ENCODE measurements around the gene ABLIM2. TPM values are rescaled to one million over a fixed set of nuclear protein-coding genes. Genes with fewer than 3 reads are reported as not detected.

Gene ABLIM2
- total and polyA plus RNA-seq, 2 of the 4 experiments (the other 2 are of a cell fraction) = under 0.01 to 0.10 TPM

DNA sequence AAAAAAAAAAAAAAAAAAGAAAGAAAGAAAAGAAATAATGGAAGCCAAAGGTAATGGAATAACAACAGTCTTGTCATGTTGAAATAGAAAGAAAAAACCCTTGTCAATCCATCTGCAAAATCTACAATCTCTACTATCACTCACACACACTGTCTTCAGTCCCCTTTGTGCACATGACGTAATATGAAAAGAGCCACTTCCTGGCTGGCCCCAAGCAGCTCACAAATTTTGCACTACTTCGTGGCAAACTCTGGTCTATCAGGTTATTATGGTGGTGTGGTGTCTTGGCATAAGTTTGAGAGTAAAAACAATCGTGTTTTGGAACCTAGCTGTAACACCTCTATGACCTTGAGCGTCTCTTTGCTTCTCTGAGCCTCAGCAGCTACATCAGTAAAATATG is 210.7 kb downstream of the ABLIM2 start:
- Histone ChIP-seq H3K4me1 (ENCODE audit: control insufficient read depth, insufficient read depth, low read length) (peaks cover 2% of the 10 kb centered on the region; the same call in 1 of the 2 replicates), H3K4me3 (ENCODE audit: insufficient read depth, low read depth, low read length) (no peak overlapping the region), H4K20me1 (ENCODE audit: insufficient read depth, low read length) (no peaks in the 10 kb centered on the region), H4K8ac (ENCODE audit: low read depth in 2 of 2, low read length in 2 of 2) (no peak overlapping the region), H3K9me3 (ENCODE audit: control insufficient read depth, insufficient read depth, low read length) (0 out of 2 replicates have a peak, but pooled peaks cover 2% of the 10 kb centered on the region), H2AK5ac (ENCODE audit: low read depth, low read length) (no peak overlapping the region), H3K9ac (ENCODE audit: low read depth, low read length) (no peak overlapping the region), H3K18ac (ENCODE audit: low read depth, low read length) (no peak overlapping the region), H3K4me2 (ENCODE audit: low read depth, low read length) (no peak overlapping the region), H2BK15ac (ENCODE audit: low read depth, low read length) (no peak overlapping the region), H3K27ac (ENCODE audit: insufficient read depth, low read length) (no peak overlapping the region), H3K79me1 (ENCODE audit: low read depth in 1 of 2, low read length in 2 of 2) (no peaks in the 10 kb centered on the region), H4K91ac (ENCODE audit: insufficient read depth, low read depth, low read length) (no peak overlapping the region), H3K27me3 (ENCODE audit: control insufficient read depth, insufficient read depth, low read length) (no peaks in the 10 kb centered on the region), H3K56ac (ENCODE audit: extremely low read depth, insufficient read depth, low read length) (no peak overlapping the region), H3K14ac (replicated peaks; ENCODE audit: low read depth, low read length) (no peak overlapping the region), H2AK9ac (replicated peaks; ENCODE audit: low read depth, low read length, poor library complexity) (no peak overlapping the region), H3K9me1 (ENCODE audit: insufficient read depth, low read length) (no peaks in the 10 kb centered on the region; the same call in 1 of the 2 replicates), H2BK120ac (ENCODE audit: low read depth, low read length) (no peak overlapping the region), H2BK20ac (ENCODE audit: low read depth, low read length) (no peak overlapping the region), H3K23ac (ENCODE audit: low read depth, low read length) (no peak overlapping the region), H2AFZ (replicated peaks; ENCODE audit: low read length, poor library complexity) (no peak overlapping the region), H2BK5ac (ENCODE audit: low read depth, low read length, poor library complexity, severe bottlenecking) (no peak overlapping the region), H3K4ac (ENCODE audit: low read depth, low read length) (no peak overlapping the region), H4K5ac (ENCODE audit: low read depth, low read length) (no peak overlapping the region), H3K36me3 (ENCODE audit: control insufficient read depth, insufficient read depth, low read length) (no peaks in the 10 kb centered on the region)
- DNase-seq (no peak), ATAC-seq (ENCODE audit: low read depth) (no peak)
- no CpG with 5 or more reads among the region's 4 CpGs for WGBS, 2 experiments (ENCODE audit: extremely low coverage in 2 of 2, insufficient read length in 1 of 2)
- in situ Hi-C loops (cut with MboI; ENCODE audit: low sequenced_read_pairs) = no loop called here
- dilution Hi-C loops (cut with HindIII; ENCODE audit: low sequenced_read_pairs, unreplicated experiment) = no loop called here
- BruUV-seq (replicated peaks) = no TSS peak
- TF ChIP-seq SMC3 (IDR thresholded peaks at IDR 0.05; ENCODE audit: low read depth, low read length) (no peak), BHLHE40 (IDR thresholded peaks at IDR 0.05; ENCODE audit: low read depth, low read length) (no peak), RCOR1 (IDR thresholded peaks at IDR 0.05; ENCODE audit: insufficient replicate concordance, low read length) (no peak), CEBPB (IDR thresholded peaks at IDR 0.05; ENCODE audit: low read depth, low read length) (no peak), NFE2L2 (IDR thresholded peaks at IDR 0.05; ENCODE audit: low read depth, low read length) (no peak), MXI1 (IDR thresholded peaks at IDR 0.05; ENCODE audit: borderline replicate concordance, low read depth, low read length) (no peak), USF2 (IDR thresholded peaks at IDR 0.05; ENCODE audit: low read depth, low read length) (no peak)
- ChIA-PET POLR2A (ENCODE audit: unreplicated experiment) (no interaction called here), CTCF (interaction anchor here (0.7 kb wide), 1 partner anchor 9 kb away, joined by 3 read pairs; no protein-coding TSS in a partner anchor)
- intact Hi-C loops (cut with micrococcal nuclease) = no loop called here
